CD4-positive, alpha-beta T cell treated with Interleukin-12 subunit alpha and Interleukin-12 subunit beta, for 1 hour (primary cell): ENCODE data around the gene RRP7A.
"Not testable (repeated sequence)": the region's sequence is repeated elsewhere in the genome, so short reads cannot be mapped to it uniquely, and the experiment has no call there.

Source experiments
- DNase-seq: peaks from one replicate; pipeline ENCODE4 v3.0.0-alpha.2; 2020

RRP7A gene, protein sequence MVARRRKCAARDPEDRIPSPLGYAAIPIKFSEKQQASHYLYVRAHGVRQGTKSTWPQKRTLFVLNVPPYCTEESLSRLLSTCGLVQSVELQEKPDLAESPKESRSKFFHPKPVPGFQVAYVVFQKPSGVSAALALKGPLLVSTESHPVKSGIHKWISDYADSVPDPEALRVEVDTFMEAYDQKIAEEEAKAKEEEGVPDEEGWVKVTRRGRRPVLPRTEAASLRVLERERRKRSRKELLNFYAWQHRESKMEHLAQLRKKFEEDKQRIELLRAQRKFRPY

DNA sequence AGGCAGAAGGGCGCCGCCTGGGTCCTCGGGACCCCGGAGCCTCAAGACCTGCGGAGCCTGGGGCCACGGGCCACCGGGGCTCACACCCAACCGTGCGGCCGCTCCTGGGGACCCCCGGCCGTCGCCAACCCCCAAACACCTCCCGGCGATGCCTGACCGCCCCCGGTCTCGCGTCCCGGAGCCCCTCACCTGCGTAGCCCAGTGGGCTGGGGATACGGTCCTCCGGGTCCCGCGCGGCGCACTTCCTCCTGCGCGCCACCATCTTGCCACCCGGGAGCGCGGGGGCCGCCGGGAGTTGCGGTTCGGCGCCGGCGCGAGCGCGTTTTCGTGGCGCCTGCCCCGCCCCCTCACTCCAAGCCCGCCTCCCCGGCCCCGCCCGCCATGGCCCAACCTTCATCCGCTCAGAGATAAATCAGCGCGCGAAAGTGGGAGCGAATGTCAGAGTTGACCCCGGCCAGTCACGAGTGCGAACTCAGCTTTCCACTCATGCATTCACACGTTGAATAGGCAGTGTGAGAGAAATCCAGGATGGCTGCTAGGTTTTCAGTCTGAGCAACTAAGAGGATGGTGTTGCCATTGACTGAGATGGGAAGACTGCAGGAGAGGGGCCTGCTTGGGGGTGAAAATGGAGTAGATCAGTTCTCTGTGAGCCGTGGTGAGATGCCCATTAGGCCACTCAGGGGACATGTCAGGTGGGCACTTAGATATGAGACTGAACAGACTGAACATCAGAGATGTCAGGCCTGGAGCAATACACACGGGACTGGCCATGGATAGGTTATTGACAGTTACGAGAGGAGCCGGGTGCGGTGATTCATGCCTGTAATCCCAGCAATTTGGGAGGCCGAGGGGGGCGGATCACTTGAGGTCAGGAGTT, at the start of gene RRP7A:
TSS of gene RRP7A (minus strand) at position 272 of the 877 bp plus-strand sequence. CDS start at position 262, 10 bp downstream.
- peak; percentile 84 for DNase-seq

DNA sequence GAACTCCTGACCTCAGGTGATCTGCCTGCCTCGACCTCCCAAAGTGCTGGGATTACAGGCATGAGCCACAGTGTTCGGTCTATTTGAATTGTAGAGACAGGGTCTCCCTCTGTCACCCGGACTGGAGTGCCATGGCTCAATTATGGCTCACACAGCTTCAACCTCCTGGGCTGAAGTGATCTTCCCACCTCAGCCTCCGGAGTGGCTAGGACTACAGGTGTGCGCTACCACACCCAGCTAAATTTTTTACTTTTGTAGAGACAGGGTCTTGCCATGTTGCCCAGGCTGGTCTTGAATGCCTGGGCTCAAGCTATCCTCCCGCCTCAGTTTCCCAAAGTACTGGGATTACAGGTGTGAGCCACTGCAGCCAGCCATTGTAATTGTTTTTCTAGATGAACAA, 48.4 kb upstream of the RRP7A start:
- DNase-seq, result not testable (repeated sequence)

DNA sequence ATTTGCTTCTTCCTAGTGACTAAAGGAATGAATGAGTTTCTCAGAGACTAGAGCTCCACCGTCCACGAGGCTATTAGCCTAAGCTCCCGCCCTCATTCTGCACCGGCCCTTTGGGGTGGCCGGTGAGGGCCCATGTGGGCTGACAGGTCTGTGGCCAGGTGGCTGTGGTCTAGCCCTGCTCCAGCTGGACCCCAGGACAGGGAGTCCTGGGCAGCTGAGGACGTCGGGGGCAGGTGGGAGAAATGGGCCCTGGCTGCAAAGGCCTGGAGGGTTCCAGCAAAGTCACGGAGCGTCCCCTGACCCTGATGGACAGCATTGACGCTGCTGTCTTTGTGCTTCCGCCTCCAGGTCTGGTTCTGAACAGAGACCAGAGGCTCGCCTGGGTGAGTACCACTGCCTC, 46.4 kb upstream of the RRP7A start:
- no peak for DNase-seq

DNA sequence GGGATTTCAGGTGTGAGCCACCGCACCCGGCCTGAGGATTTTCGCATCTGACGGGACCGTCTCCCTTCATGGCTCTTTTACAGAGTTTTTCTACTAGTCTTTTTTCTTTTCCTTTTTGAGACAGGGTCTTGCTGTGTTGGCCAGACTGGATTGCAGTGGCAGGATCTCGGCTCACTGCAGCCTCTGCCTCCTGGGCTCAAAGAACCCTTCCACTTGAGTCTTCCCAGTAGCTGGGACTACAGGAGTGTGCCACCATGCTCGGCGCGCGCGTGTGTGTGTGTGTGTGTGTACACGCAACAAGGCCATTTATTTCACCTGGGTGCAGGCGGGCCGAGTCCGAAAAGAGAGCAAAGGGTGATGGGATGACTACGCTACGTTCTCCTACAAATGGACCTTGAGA, 45.1 kb upstream of the RRP7A start:
- DNase-seq, result no peak

DNA sequence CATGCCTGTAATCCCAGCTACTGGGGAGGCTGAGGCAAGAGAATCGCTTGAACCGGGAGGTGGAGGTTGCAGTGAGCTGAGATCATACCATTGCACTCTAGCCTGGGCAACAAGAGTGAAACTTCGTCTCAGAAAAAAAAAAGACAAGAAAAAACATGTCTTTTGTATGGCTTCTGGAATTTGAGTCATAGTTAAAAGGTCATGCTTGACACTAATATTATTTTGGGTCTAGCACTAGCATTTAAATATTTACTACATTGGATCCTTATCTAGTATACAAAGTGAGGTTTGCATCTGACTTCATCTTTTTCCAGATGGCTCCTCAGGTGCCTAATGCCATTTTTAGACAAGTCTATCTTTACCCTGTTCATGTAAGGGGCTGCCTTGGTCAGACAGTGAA, 44.3 kb upstream of the RRP7A start:
- DNase-seq, result not testable (repeated sequence)

DNA sequence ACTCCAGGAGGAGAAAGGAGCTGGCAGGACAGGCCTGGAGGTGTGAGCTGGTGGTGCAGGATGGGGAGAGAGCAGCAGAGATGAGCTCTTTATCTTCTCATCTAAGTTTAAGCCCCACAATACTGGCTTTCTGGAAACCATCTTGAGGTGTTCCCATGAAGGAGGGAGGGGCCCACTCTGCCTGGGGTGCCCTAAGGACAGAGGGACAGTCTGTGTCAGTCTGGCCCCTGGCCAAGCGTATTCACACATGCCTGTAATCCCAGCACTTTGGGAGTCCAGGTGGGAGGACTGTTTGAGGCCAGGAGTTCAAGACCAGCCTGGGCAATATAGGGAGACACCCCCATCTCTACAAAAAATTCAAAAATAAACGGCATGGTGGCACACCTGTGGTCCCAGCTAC, 43.1 kb upstream of the RRP7A start:
- no peak for DNase-seq

DNA sequence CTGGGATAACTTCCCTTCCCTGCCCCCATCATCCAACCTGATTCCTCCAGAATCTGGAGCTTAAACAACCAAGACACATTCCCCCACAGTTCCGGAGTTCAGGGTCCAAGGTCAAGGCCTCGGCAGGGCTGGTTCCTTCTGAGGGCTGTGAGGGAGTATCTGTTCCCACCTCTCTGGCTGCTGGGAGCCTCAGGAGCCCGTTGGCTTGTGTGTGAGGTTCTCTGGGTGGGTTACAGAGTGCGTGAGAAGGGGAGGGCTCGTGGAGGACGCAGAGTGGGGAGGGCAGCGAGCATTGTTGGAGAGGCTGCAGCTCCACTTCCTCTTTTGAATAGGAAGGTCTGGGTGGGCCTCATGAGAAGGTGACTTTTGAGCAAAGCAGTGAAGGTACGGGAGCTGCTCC, 42.7 kb upstream of the RRP7A start:
- no peak for DNase-seq

DNA sequence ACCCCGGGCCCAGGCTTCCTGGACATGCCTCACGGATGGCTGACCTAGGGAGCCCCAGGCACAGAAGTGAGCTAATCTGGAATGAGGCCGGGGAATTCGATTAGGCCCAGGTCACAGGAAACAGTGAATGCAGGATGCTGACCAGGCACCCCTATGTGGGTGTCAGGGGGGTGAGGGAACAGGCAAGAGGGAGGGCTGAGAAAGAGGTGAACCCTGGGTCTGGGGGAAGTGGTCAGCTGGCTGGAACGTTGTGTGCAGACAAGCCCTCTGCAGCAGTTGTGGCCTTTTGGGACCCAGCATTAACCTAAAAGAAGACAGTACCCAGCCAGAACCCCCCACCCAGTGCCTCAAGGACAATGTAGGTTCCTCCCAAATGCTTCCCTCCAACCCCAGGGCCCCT, 42.3 kb upstream of the RRP7A start:
- DNase-seq, result no peak

DNA sequence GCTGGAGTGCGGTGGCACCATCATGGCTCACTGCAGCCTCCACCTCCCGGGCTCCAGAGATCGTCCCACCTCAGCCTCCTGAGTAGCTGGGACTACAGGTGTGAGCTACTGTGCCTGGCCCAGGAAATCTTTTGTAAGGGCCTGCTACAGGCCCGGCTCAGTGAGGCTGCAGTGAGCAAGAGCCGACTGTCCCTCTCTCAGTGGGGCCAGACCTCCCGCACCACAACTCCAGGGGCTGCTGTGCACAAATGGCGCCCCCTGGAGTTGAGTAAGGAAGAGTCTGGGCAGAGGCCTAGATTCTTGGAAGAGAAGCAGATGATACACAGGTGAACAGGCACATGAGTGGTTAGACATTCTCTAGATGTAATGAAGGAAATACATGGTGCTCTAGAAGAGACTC, 41.2 kb upstream of the RRP7A start:
- no peak for DNase-seq

DNA sequence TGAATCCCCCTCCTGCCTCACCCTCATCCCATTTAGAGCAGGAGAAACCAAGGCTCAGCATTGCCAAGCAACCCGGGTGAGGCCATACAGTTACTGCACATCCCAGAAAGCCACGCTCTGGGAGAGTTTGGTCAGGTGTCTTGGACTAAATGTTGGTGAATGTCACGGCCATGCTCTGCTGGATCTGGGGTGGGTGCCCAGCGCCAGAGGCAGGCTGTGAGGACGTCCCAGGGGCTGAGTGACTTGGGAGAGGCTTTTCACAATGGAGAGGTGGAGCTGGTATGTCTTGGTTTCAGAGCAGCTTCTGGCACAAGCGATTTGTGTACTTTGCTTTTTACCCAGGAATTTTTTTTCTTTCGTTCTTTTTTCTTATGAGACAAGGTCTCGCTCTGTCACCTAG, 40.8 kb upstream of the RRP7A start:
- DNase-seq, result no peak

DNA sequence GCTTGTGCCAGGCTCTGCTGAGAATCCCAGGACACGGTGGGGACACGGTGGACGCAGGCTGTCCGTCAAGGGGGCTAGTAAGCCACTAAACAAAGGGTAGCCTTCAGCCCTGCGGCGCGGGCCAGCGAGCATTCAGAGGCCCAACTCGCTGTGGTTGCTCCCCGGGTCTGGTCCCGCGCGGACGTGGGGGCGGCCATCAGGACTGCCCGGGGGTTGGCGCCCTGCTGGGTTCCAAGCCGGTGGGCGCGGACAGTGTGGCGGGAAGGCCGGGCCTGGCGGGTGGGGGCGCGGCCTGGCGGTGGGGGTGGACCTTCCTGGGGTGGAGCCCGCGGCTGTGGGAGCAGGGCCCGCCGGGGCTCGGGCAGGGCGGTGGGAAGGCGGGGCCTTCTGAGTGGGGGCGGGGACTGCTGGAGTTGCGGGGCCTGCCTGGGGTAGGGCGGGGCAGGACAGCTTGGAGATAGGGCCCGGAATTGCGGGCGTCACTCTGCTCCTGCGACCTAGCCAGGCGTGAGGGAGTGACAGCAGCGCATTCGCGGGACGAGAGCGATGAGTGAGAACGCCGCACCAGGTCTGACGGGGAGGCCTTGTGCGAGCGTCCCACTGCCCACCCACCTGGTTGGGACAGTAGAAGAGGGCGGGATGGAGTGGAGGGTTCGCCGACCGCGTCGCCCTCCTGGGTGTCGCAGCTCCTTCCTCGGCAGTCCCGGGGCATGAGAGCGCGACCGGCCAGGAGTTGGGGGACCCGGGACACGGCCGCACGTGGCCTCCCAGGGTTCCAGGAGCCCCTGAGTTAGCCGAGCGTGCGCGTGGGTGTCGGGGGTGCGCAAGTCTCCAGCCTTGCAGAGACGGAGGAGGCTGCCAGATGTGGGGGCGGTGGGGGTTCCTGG, 34.1 kb upstream of the RRP7A start, which contains the start of gene SERHL2:
TSS of gene SERHL2 (plus strand) at position 482 of the 887 bp plus-strand sequence. CDS start at position 547, 65 bp downstream.
- peak; percentile 88 for DNase-seq

DNA sequence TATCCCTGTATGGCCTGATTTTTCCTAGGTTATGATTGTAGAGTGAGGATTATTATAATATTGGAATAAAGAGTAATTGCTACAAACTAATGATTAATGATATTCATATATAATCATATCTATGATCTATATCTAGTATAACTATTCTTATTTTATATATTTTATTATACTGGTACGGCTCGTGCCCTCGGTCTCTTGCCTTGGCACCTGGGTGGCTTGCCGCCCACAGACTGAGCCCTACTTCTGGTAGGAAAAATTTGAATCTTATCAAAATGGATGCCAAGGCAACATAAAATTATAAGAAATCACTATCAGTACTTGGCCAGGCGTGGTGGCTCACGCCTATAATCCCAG, 32.7 kb upstream of the RRP7A start:
- not testable (repeated sequence) for DNase-seq

DNA sequence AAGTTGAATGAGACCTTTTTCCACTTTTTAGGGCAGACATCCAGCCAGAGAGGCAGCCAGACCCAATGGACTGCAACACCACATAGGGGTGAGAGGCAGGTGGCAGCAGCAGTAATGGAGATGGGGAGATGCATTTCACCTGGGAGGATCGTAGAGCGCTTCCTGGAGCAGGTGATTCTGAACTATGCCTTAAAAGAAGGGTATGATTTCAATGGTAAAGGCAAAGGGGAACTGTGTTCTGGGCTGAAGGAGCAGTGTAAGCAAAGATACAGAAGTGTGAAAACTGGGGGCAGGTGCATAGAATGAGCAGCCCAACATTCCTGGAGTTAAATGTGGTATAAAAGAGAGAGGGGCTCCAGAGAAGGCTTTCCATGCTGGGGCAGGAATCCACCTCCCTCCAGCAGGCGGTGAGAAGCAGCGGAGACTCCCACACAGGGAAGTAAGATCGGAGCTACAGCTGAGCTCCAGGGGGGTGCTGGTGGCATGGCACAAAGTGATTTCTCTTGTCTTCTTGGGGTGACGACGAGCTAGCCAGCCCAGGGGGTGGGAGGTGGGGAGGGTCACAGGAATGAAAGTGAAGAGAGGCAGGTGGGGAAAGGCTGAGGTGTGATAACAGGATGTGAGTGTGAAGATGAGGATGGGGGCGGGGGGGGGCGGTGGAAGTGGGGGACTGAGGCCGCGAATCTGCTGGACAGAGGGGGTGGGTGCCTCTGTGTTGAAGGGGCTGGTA, 29.9 kb upstream of the RRP7A start:
- no peak for DNase-seq

DNA sequence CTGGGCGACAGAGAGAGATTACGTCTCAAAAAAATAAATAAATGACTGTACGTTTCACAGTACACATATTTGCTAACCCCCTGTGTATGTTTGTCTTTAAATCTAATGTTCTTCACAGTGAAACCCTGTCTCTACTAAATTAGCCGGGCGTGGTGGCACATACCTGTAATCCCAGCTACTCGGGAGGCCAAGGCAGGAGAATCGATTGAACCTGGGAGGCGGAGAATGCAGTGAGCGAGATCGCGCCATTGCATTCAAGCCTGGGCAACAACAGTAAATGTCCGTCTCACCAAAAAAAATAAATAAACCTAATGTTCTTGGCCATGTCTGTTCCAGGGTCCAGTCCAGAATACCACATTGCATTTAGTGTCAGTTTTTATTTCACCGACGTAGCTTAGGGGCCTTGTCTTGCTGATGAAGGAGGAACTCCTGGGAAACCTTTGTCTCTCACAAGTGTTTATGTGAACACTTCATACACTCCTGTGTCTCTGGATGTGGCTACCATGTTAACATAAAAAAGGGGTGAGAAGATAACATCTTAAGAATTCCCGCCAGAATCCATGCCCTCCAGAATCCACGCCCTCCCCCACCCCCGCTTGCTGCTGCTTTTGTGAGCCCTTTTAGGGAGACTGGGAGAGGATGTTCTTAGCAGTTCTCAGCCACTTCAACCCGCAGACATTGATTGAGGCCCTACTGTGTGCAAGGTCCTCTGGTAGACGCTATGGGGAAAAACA, 29.2 kb upstream of the RRP7A start:
- no peak for DNase-seq

DNA sequence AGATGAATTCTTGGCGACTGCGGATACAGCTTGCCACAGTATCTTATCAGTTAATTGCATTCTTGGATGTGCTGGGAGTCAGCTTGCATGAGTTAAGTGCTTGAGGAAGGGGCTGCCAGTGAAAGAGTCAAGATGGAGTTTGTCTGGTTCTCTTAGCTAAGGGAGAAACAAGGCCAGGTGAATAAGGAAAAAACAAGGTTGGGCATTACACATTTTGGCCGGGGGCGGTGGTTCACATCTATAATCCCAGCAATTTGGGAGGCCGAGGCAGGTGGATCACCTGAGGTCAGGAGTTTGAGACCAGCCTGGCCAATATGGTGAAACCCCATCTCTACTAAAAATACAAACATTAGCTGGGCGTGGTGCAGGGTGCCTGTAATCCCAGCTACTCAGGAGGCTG, 28.5 kb upstream of the RRP7A start:
- DNase-seq, result not testable (repeated sequence)

DNA sequence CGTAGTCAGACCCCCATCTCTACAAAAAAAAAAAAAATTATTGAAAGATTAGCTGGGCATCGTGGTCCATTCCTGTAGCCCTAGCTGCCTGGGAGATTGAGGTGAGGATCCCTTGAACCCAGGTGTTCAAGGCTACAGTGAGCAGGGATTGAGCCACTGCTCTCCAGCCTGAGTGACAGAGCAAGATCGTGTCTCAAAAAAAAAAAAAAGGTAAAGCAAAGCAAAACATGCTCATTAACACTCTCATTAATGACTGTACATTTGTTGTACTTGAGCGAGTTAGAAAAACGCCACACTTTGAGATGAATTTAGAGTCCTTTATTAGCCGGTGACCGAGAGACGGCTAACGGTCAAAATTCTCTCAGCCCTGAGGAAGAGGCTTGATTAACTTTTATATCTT, 28.0 kb upstream of the RRP7A start:
- DNase-seq, result no peak

DNA sequence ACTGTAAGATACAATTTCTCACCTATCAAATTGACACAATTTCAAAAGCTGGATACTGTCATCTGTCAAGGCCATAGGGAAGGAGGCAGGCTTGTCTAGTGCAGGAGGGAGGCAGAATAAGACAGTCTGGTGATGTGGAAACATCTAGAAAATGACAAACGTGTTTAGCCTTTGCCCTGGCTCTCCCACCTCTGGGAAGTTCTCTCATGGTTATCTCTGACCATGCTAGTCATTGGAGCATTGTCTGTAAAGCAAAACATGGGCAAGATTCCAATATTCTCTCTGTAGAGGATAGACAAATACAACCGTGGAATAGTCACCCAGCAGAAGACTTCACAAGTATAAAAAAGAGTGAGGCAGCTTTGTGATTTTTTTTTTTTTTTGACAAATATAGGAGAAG, 25.1 kb upstream of the RRP7A start:
- no peak for DNase-seq

DNA sequence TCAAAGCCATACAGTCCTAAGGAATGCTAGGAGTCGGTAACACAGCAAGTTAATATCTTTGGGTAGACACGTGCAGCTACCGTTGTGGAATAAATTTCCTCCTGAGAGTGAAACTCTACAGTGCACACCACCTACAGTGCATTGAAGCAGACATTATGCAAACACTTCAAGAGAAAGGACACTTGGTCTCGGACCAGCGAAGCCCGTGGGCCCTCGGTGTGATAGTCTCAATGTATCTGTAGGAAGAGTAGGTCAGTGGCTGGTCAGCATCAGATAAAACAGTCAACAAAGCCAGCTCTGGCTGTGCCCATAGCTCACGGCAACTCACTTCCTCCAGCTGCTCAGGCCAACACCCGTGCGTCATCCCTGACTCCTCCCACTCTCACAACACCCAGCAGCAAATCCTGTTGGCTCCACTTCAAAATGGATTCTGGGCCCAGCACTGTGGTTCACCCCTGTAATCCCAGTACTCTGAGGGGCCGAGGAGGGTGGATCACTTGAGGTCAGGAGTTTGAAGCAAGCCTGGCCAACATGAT, 19.7 kb upstream of the RRP7A start:
- not testable (repeated sequence) for DNase-seq

DNA sequence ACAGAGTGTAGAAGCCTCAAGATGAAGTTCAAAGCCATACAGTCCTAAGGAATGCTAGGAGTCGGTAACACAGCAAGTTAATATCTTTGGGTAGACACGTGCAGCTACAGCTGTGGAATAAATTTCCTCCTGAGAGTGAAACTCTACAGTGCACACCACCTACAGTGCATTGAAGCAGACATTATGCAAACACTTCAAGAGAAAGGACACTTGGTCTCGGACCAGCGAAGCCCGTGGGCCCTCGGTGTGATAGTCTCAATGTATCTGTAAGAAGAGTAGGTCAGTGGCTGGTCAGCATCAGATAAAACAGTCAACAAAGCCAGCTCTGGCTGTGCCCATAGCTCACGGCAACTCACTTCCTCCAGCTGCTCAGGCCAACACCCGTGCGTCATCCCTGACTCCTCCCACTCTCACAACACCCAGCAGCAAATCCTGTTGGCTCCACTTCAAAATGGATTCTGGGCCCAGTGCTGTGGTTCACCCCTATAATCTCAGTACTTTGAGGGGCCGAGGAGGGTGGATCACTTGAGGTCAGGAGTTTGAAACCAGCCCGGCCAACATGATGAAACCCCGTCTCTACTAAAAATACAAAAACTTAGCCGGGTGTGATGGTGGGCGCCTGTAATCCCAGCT, 17.7 kb upstream of the RRP7A start:
- not testable (repeated sequence) for DNase-seq

DNA sequence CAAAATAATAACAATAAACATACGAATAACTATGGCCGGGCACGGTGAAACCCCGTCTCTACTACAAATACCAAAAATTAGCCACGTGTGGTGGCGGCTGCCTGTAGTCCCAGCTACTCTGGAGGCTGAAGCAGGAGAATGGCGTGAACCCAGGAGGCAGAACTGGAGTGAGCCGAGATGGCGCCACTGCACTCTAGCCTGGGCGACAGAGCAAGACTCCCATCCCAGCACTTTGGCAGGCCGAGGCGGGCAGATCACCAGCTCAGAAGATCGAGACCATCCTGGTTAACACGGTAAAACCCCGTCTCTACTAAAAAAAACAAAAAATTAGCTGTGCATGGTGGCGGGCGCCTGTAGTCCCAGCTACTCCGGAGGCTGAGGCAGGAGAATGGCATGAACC, 17.0 kb upstream of the RRP7A start:
- not testable (repeated sequence) for DNase-seq

DNA sequence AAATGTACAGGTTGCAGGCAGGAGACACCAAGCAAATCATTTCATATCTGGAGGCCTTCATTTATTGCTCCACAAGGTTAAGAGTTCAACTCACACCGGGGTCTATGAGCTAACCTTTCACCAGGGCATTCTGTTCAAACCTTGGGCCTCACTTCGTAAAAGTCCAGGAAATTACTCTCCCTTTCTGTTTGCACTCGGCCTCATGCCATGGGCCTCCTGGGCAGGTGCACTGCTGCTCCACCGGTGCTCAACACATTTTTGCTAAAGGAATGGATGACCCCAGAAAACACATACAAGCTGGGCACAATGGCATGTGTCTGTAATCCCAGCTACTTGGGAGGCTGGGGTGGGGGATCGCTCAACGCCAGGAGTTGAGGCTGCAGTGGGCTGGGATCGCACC, 16.6 kb upstream of the RRP7A start:
- no peak for DNase-seq
